HG03159 (cell line): Measurements from ENCODE around the gene PRR5L.
A peak's percentile ranks its signal among the peaks of the same experiment; 100 is the strongest.
"Not testable (repeated sequence)": the region's sequence is repeated elsewhere in the genome, so short reads cannot be mapped to it uniquely, and the experiment has no call there.

Experiments used
- ATAC-seq: cut with Tn5 transposase; IDR thresholded peaks from one replicate; pipeline ENCODE4 v1.9.1; 2021; ENCODE audit warnings: mild to moderate bottlenecking, moderate library complexity; ENCODE audit not compliant: unreplicated experiment

Gene PRR5L

DNA sequence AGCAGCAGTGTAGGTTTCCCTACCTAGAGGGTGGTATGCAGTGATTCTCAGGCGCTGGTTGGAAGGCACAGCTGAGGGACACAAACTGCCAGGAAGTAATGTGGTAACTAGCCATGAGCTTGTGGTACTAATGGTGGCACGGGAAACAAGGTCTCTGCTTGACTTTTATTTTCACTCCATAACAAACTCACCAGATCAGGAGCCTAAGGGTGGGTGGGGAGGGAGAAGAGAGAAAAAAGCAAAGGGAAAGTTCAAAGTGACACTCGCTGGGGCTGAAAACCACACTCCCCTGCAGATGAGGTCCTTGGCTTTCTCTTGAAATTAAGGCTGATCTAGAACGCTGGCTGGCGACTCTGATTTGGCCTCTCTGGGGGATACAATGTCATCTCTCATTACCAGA is 192.0 kb downstream of the PRR5L start:
- ATAC-seq = peak; percentile 44

DNA sequence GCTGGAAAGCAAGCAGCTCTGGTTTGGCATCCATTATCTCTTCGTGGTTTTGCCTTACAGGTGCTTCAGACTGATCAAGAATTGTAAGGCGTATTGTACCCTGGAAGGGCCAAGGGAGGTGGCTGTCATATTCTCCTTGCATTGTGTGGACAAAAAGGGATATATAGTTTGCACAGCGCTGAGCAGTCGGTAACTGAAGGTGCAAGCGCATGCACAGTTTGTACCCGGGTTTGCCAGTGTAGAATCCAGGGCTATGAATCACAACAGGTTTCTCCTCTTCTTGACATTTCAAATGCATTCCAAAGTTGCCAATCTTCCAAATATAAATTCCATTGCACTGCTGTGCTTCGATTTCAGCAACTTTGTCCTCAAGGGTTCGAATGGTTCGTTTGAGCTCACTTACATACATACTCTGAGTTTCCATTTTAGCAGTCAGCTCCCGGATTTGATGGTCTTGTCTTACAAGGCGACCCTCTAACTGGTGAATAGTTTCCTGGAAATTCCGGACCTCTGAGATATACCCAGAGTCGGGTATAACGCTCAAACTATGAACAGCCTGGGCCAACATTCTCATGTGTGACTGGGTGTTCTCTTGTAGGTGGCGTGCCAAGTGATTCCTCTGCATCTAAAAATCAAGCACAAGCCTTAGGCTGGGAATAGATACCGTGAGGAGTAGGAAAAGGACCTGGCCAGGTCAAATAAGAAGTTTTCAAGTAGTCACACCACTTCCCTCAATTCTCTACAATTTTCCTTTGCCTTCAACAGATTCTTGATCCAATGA is 194.1 kb downstream of the PRR5L start:
- no peak for ATAC-seq

DNA sequence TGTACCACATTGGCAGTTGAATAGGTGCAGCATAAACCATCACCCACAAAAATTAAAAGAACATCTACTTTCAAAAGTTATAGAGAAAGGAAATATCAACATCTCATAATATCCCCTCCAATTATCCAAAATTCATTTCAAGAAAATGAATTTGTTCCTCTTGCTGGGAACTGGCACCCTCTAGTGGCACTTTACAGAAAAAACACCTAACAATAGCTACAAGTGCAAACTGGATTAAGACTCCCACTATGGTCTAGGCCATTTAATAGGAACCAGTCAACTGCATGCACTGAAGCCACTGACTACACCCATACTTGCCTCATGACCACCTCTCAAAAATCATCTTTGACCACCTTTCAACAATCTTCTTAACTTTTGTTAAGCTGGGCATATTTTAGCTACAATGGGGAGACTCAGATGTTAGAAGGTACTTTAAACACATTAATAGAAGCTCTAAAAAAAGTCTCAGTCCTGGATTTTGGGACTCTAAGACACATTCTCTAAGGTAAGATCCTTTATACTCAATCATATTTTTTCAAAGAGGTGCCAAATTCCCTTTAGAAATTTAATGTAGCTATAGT is 196.7 kb downstream of the PRR5L start:
- ATAC-seq = peak; percentile 54

DNA sequence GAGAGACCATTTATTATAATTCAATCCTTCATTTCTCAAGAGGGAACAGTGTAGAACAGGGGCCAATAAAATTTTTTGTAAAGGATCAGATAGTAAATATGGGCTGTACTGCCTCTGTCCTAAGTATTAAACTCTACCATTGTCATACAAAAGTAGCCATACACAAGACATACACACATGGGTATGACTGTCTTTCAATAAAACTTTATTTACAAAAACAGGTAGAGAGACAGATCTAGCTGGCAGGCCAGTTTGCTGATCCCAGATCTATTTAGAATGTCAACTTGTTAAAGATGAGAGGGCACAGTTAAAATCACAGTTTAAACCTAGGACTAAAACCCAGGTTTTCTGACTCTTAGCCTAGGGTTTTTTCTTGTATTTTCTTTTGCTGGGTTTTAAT is 197.2 kb downstream of the PRR5L start:
- no peak for ATAC-seq

DNA sequence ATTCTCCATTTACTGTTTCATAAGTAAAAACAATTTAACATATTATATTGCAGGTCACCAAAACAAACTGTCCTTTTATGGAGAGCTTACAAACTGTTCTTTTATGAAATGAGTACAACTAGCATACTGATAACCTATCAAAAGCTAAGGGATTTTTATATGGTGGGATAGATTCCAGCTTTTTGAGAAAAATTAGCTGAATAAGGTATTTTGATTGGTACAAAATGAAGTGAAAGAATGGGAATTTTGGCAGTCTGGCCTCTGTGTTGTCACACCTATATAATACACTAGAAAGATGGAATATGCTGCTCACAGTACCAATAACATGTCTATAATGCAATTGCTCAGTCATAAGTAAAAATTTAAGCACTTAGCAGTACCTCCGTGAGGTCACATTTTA is 202.6 kb downstream of the PRR5L start:
- no peak for ATAC-seq

DNA sequence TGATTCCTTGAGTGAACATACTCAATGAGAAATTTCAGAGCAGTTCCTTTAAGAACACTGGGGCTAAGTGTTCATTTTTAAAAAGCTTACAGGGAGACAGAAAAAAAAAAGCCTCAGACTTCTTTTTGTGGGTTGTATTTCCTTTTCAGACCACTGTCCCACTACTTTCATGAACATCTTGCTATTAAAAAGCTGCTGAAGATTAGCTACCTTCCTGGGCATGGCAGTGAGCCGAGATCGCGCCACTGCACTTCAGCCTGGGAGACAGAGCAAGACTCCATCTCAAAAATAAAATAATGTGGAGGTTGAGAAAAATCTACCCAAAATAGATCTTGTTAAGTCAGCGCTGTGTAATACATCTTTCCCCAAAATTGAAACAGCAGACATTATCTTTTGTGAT is 203.2 kb downstream of the PRR5L start:
- ATAC-seq = no peak

DNA sequence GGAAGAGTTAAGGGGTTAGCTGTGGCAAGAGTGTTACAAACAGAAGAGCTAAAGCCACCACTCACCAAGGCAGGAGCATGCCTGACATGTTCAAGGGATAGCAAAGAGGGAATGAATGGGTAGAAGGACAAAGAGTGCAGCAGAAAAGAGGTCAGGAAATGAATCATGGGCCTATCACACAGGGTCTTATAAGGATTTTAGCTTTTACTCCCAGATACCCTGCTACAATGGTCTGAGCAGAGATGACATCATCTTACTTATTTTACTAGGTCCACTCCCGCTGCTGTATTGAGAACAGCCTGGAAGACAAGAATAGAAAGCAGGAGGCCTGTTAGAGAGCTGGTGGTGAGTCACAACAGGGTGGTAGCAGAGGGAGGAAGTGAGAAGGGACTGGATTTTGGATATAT is 204.2 kb downstream of the PRR5L start:
- ATAC-seq = peak; percentile 82

DNA sequence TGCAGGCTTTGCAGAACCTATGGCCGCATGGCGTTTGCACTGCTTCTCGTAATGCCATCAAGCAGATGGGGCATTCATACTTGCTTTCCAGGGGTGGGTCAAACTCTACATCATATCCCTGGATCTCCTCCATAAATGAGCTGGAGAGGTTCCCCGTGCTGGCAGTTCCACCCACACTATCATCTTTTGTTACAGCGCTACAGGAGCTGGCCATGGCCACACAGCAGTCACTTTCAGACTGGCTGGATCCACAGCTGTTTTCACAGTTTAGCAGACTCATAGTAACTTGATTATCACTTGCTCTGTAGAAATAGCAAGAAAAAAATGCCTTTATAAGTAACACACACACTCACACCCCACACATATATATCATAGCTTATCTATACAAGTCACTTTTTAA is 205.1 kb downstream of the PRR5L start:
- ATAC-seq = no peak

DNA sequence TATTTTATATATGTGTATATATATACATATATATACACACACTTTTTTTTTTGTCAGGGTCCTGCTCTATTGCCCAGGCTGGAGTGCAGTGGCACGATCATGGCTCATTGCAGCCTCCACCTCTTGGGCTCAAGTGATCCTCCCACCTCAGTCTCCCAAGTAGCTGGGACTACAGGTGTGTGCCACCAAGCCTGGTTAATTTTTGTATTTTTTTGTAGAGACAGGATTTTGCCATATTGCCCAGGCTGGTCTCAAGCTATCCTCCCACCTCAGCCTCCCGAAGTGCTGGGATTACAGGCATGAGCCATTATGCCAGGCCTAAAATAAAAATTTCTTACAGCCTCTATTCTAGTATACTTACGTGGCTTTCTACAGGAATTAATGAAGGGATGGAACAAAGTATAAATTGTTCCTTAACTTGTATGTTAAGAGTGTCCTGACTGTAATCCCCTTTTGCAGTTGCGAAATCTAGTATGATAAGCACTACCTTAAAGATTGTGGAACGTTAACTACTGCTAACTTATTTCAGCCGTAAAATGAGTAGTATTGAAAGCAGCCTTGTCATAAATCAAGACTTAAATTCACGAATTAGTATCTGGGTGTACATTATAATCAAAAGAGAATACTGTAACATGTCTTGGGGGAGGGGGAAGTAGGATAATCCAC is 211.9 kb downstream of the PRR5L start:
- ATAC-seq = no peak

DNA sequence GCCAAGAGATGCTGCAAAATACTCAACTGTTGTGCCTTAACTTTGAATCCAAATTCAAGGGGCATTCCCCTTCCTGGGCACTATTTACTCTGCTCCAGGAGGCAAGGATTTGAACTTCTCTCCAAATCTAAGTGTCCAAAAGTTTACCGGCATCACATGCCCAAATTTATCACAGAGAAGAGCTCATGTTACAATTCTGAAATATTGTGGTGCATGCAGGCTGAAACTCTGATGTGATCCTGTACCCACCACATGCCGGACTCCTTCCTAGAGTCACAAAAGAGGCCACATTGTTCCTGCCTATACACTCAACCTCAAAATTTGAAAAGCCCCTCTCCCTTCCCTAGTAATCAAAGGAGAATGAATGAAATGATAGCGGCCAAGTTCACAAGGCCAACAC is 212.7 kb downstream of the PRR5L start:
- no peak for ATAC-seq

DNA sequence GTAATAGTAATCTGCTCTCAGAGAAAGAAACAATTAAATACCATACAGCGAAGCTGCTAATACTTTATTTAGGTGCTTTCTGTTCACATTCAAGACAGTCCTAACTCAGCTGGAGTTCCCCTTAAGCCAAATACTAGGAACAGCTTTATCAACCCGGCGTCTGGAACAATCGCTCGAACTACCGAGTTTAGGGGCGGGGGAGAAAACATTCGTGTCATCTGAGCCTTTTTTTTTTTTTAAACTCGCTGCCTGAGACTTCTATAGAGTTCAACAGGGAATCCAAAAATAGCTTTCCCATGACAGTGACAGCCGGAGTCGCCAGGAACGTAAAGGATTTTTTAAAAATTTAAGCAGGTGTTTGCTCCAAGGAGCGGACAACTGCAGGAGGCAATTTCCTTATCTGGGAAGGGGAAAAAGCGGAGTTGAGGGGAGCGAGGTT is 213.1 kb downstream of the PRR5L start:
- peak; percentile 24 for ATAC-seq

DNA sequence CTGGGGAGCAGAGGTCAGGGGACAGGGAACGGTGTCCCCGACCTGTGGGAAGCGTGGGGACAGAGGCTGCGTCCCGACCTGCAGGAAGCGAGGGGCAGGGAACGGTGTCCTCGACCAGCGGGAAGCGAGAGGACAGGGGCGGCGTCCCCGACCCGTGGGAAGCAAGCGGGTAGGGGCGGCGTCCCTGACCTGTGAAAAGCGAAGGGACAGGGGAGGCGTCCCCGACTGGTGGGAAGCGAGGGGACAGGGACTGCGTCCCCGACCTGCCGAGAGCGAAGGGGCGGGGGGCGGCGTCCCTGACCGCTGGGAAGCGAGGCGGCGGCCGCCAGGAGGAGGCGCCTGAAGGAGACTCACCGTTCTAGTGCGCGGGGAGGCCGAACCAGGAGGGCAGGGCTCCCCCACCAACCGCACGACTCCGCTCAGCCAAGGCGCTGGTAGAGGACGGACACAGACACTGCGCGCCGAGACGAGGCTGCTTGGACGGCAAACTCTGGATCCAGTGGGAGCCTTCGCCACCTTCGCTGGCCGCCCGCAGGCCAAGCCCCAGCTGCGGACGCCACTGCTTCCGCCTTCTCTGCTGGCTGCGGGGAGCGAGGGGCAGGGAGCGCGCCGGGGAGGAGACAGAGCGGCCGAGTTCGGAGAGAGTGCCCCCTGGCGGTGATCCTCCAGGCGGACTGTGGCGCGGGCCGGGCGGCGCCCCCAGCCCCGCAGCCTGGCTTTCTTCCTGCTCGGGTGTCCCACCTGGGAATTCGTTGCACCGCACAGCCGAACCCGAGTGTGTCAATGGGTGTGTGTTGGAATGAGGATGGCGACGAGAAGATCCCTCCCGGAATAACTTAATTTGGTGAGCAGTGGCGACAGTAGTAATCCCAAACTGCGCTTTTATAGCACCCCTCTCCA is 213.9 kb downstream of the PRR5L start, which contains the start of gene TRAF6:
TSS of gene TRAF6 (minus strand) at position 579 of the 900 bp plus-strand sequence. CDS start 8,757 bp downstream, outside the sequence.
- ATAC-seq = peak; percentile 98

DNA sequence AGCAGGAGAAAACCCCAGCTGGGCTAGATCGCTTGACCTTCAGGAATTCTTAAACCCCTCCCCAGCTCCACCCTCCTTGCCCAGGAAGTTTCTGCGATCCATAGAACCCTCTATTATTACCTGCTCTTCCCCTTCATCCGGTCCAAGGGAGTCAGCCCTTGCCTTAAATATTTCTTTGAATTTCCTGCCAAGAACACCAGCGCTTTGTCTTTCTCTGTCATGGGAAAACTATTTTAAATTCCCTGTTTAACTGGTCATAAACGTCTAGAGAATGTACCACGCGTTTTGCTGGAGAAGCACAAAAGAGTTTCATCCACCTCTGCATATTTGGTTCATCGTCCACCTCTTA is 214.5 kb downstream of the PRR5L start:
- ATAC-seq = no peak

DNA sequence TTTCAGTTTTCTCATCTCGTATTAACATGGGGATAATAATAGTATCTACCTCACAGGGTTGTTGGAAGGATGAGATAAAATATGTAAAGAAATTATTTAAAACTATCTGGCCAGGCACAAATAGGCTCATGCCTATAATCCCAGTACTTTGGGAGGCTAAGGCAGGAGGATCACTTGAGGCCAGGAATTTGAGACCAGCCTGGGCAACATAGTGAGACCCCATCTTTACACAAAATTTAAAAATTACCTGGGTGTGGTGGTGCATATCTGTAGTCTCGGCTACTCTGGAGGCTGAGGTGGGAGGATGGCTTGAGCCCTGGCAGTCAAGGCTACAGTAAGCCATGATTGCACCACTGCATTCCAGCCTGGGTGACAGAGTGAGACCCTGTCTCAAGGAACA is 215.0 kb downstream of the PRR5L start:
- not testable (repeated sequence) for ATAC-seq

DNA sequence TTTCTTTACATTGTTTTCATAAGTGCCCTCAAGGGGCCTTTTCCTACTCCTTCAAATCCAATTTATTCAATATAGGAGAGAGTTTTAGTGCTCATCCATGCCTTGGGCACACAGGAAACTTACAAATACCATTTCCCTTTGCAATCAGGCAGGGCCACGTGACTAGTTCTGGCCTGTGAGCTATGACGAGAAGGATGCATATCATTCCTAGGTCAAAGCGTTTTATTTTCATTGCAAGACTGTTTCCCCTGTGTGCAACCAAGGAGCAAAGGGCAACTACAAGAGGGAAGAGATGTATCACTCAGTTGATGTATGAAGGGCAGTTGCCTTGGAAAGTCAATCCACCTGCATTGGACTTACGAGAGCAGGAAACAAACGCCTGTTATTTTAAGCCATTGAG is 215.9 kb downstream of the PRR5L start:
- no peak for ATAC-seq

DNA sequence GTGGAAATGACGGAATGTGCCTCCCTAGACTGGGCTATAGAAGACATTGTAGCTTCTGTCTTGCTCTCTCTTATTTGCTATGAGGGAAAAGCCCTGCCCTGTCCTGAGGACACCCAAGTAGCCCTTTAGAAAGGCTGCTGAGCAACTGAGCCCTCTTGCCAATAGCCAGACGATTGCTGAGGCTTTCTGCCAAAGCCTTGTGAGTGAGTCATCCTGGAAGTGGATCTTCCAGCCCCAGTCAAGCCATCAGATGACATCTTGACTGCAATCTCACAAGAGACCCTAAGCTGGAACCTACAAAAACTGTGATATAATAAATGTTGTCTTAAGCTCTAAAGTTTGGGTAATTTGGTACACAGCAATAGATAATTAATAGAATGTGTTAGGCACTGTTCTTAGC is 217.9 kb downstream of the PRR5L start:
- no peak for ATAC-seq
